ENCODE measurements around the gene RLF.

RLF gene

GRCh38 chr1:40161125-40161887 is at the start of gene RLF:
RLF (plus strand) TSS chr1:40161387; CDS start chr1:40161400, 13 bp downstream.
- peak; percentile 95 for DNase-seq

GRCh38 chr1:40114400-40114799 is 46.8 kb upstream of the RLF start:
- no peak for DNase-seq

- DNase-seq: no peak
Observed at GRCh38 chr1:40120128-40120527, 41.1 kb upstream of the RLF start.

- no peak for DNase-seq
Observed at GRCh38 chr1:40122855-40123254, 38.3 kb upstream of the RLF start.

GRCh38 chr1:40130892-40131291 is 30.3 kb upstream of the RLF start:
- no peak for DNase-seq

GRCh38 chr1:40132383-40133311 is 28.5 kb upstream of the RLF start:
- no peak for DNase-seq

GRCh38 chr1:40133312-40133665 is 27.9 kb upstream of the RLF start:
- no peak for DNase-seq

- DNase-seq: no peak
Observed at GRCh38 chr1:40133839-40134238, 27.3 kb upstream of the RLF start.

- DNase-seq: no peak
Observed at GRCh38 chr1:40140211-40140973, 20.8 kb upstream of the RLF start.

- DNase-seq: no peak
Observed at GRCh38 chr1:40141878-40142535, 19.2 kb upstream of the RLF start.

- peak; percentile 57 for DNase-seq
Observed at GRCh38 chr1:40143891-40144575, 17.2 kb upstream of the RLF start.

GRCh38 chr1:40151457-40152079 is 9.6 kb upstream of the RLF start:
- no peak for DNase-seq

- DNase-seq: peak; percentile 2
Observed at GRCh38 chr1:40153073-40153770, 8.0 kb upstream of the RLF start.

- no peak for DNase-seq
Observed at GRCh38 chr1:40155135-40155534, 6.1 kb upstream of the RLF start.

- no peak for DNase-seq
Observed at GRCh38 chr1:40155910-40156309, 5.3 kb upstream of the RLF start.

- DNase-seq: no peak
Observed at GRCh38 chr1:40160806-40161124, 422 bp upstream of the RLF start.

- peak; percentile 9 for DNase-seq
Observed at GRCh38 chr1:40161888-40162397, 756 bp downstream of the RLF start.

- DNase-seq: no peak
Observed at GRCh38 chr1:40162753-40163441, 1.7 kb downstream of the RLF start.

- no peak for DNase-seq
Observed at GRCh38 chr1:40167317-40167716, 6.1 kb downstream of the RLF start.

- no peak for DNase-seq
Observed at GRCh38 chr1:40171036-40171435, 9.8 kb downstream of the RLF start.

Measured in NCI-H1105 (cell line).